GM21825 (cell line): ENCODE data around the gene ACTL10.
A peak's percentile ranks its signal among the peaks of the same experiment; 100 is the strongest.

Experiments
- ATAC-seq: cut with Tn5 transposase; IDR thresholded peaks from one replicate; pipeline ENCODE4 v1.9.1; 2021; ENCODE audit warnings: mild to moderate bottlenecking, moderate library complexity; ENCODE audit not compliant: unreplicated experiment

Gene ACTL10

GRCh38 chr20:33676121-33676520 lies 9.4 kb downstream of the ACTL10 start:
- no peak for ATAC-seq

GRCh38 chr20:33676652-33677645 lies 10.2 kb downstream of the ACTL10 start:
- ATAC-seq, result no peak

GRCh38 chr20:33677991-33678702 lies 11.4 kb downstream of the ACTL10 start:
- no peak for ATAC-seq

GRCh38 chr20:33679758-33680485 lies 13.2 kb downstream of the ACTL10 start:
- no peak for ATAC-seq

GRCh38 chr20:33680686-33681085 lies 13.9 kb downstream of the ACTL10 start:
- ATAC-seq, result no peak

- no peak for ATAC-seq
These were observed 14.5 kb downstream of the ACTL10 start for GRCh38 chr20:33681288-33681687.

- ATAC-seq, result no peak
These were observed 15.1 kb downstream of the ACTL10 start for GRCh38 chr20:33681728-33682353.

DNA sequence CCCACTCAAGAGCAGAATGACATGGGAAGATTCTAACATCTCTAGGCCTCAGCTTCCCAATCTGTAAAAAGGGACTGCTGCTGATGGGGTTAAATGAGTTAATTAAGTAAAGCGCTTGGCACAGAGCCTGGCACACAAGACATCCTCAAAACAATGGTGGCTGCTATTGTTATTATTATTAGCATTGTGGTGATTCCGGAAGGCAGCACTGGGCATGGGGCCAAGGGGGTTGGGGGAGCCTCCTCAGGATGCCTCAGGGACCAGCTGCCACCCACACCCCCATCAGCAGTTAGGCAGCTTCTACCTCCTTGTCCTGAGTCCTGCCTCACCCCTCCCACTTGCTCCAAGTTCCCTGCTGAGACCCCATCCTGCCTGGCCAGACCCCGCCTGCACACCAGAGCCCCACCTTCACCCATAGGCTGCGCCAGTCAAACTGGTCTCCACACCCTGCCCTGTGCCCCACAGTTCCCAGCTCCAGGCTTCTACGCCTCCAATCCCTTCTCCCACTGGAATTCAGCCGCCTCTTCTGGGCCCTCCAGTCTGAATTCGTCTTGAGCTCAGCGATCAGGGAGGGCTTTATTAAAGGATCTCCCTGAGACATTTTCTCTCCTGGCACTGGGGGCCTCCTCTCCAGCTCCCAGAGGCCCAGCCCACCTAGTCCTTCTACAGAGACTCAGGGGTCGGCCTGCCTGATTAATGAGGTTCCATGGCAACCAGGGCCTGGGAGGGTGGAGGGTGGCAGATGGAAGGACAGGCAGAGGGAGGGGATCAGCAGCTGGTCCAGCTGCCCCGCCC lies 18.0 kb downstream of the ACTL10 start:
- ATAC-seq, result no peak

DNA sequence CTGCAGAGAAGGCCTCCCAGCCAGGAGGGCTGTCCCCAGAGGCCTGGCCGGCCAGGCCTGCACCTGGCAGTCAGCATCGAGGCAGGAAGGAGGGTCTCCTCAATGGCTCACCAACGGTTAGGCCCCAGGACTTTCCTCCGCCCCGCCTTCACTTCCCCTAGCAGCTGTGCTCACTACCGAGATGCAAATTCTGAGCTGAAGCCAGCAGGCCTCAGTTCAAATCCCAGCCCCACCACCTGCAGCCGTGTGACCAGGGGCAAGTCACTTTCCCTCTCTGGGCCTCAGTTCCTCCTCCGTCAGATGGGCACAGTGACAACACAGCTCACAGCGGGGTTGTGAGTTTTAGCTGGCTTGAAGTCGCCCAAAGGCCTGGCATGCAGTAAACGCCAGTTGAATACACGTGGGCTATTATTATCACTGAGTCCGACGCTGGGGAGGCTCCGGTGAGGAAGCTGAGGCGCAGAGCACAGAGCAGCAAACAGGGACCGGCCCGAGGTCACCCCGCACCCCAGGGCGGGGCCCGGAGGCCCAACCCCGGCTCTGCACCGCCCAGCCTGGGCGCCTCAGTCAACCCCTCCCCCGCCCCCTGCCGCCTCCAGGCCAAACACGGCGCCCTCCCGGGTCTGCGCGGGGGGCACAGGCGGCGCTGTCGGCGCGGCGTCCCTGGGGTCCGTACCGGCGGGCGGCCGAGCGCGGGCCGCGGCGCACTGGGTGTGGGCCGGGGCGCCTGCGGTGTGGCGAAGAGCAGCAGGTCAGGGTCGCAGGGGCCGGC lies 18.8 kb downstream of the ACTL10 start:
- peak; percentile 31 for ATAC-seq

DNA sequence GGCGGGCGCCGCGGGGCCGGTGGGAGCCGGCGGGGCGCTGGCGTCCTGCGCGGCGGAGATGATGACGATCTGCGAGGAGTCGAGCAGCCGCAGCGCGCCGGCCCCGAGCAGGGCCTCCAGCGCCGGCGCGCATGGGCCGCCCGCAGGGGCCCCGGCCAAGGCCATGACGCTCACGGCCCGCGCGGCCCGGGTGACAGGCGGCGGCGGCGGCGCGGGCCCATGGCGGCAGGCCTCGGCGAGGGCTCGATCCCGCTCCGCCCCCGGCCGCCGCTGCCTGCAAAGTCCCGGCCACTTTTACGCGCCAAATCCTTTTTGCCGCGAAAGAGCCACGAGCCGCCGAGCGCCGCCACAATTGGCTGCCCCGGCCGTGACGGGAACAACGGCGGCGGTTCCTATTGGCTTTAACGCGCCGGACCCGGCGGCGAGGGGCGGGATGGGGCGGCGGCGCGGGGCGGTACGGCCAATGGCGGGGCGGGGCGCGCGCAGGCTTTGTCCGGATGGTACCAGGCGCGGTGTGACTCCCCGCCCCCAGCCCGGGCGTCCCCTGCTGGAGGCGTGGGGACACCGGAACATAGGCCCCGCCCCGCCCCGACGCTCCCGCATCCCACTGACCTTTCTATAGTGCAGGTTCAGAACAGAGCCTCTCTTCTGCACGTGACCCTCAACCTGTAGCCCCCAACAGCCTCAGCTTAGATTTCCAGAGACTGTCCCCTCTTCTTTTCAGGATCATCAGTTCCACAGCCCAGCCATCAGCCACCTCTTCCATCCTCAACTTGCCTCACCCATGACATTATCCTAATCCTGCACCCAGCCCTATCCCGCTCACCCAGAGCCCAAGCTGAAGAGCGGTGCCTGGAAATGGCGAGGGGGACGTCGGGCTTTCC lies 19.6 kb downstream of the ACTL10 start, which contains the start of gene E2F1:
Gene E2F1 (minus strand): TSS at position 286 of the 884 bp plus-strand sequence. CDS start 121 bp downstream, at position 165.
- ATAC-seq, result peak; percentile 76

DNA sequence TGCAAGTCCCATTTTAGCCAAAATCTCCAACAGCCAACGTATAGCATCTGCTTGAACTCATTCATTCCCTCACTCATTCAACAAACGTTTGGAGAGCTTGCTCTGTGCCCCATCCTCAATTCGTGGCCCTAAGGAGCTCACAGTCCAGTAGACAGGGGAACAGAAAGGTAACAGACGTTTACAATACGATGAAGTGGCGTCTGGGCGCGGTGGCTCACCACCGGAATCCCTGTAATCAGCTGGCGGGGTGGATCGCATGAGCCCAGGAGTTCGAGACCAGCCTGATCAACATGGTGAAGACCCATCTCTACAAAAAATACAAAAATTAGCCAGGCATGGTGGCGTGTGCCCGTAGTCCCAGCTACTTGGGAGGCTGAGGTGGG lies 20.2 kb downstream of the ACTL10 start:
- no peak for ATAC-seq

- no peak for ATAC-seq
These were observed 20.7 kb downstream of the ACTL10 start for GRCh38 chr20:33687370-33687915.

GRCh38 chr20:33687993-33688937 lies 21.5 kb downstream of the ACTL10 start:
- ATAC-seq, result no peak

- ATAC-seq, result no peak
These were observed 22.2 kb downstream of the ACTL10 start for GRCh38 chr20:33688938-33689424.

- ATAC-seq, result no peak
These were observed 22.8 kb downstream of the ACTL10 start for GRCh38 chr20:33689493-33689892.

DNA sequence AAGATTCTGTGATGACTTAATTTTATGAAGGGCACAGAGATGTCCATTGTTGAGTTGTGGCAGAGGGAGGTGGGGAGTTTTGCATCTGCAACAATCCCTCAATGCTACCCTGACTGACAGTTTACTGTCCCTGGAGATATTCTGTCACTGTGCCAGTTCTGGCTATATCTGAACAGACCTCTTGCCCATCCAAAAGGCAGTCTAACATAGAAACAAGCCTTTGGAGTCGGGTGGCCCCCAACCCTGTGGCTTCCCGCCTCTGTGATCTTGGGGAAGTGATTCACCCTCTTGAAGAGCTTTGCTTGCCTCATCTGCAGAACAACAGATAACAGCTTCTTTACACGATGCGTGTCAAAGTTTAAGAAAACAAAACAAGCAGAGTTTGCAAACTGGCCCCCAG lies 23.2 kb downstream of the ACTL10 start:
- ATAC-seq, result no peak

GRCh38 chr20:33693289-33693688 lies 26.5 kb downstream of the ACTL10 start:
- ATAC-seq, result no peak
